HG03378 (cell line): ENCODE measurements around the gene CDSN.
"Not testable (repeated sequence)": the region's sequence is repeated elsewhere in the genome, so short reads cannot be mapped to it uniquely, and the experiment has no call there.

Experiments
- ATAC-seq: cut with Tn5 transposase; IDR thresholded peaks from one replicate; pipeline ENCODE4 v1.9.1; 2021; ENCODE audit warnings: mild to moderate bottlenecking, moderate library complexity; ENCODE audit not compliant: unreplicated experiment

CDSN gene

GRCh38 chr6:31090973-31091364 is 29.3 kb downstream of the CDSN start:
- ATAC-seq, result no peak

- ATAC-seq, result no peak
Measured at GRCh38 chr6:31090275-31090972, 29.8 kb downstream of the CDSN start.

GRCh38 chr6:31087494-31088089 is 32.7 kb downstream of the CDSN start:
- no peak for ATAC-seq

GRCh38 chr6:31086788-31087440 is 33.3 kb downstream of the CDSN start:
- ATAC-seq, result no peak

GRCh38 chr6:31083742-31084354 is 36.4 kb downstream of the CDSN start:
- ATAC-seq, result no peak

- ATAC-seq, result no peak
Measured at GRCh38 chr6:31081872-31082271, 38.4 kb downstream of the CDSN start.

GRCh38 chr6:31079656-31080261 is 40.5 kb downstream of the CDSN start:
- ATAC-seq, result no peak

GRCh38 chr6:31076611-31077010 is 43.6 kb downstream of the CDSN start:
- no peak for ATAC-seq

GRCh38 chr6:31075528-31075927 is 44.7 kb downstream of the CDSN start:
- no peak for ATAC-seq

GRCh38 chr6:31074401-31074800 is 45.8 kb downstream of the CDSN start:
- no peak for ATAC-seq

- ATAC-seq, result no peak
Measured at GRCh38 chr6:31070711-31071197, 49.5 kb downstream of the CDSN start.

- peak; percentile 56 for ATAC-seq
Measured at GRCh38 chr6:31068669-31069340, 51.4 kb downstream of the CDSN start.

- ATAC-seq, result not testable (repeated sequence)
Measured at GRCh38 chr6:31067891-31068668, 52.2 kb downstream of the CDSN start.

- not testable (repeated sequence) for ATAC-seq
Measured at GRCh38 chr6:31067028-31067427, 53.2 kb downstream of the CDSN start.

GRCh38 chr6:31065556-31065955 is 54.7 kb downstream of the CDSN start:
- ATAC-seq, result no peak
